ENCODE measurements around the gene CCDC117.

The CCDC117 gene

GRCh38 chr22:28772633-28773460, at the start of gene CCDC117:
CCDC117 (plus strand) TSS chr22:28772695; CDS start chr22:28772850, 155 bp downstream.
- peak; percentile 26 for TF ChIP-seq CTCF (IDR thresholded peaks at IDR 0.05; ENCODE audit: control extremely low read depth, extremely low read depth, low read depth, missing control alignments)
- POLR2A ChIA-PET = interaction anchor here (0.5 to 2.2 kb wide), 6 partner anchors 13 to 153 kb away, joined by 3 to 11 read pairs (median 3); partner anchors contain the start of gene XBP1
- CTCF ChIA-PET = interaction anchor here (0.6 to 3.3 kb wide), 14 partner anchors 9 to 173 kb away, joined by 3 to 14 read pairs (median 4); no protein-coding TSS in a partner anchor

DNA sequence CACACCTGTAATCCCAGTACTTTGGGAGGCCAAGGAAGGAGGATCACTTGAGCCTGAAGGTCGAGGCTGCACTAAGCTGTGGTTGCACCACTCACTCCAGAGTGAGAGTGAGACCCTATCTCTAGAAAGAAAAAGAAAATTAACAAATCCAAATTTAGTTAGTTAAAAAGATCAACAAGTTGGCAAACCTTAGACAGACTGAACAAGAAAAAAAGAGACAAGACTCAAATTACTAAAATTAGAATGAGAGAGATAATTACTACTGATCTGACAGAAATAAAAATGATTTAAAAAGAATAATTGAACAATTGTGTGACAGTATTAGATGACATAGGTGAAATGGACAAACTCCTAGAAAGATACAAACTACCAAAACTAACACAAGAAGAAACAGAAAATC, 44.5 kb upstream of the CCDC117 start:
- TF ChIP-seq CTCF (IDR thresholded peaks at IDR 0.05; ENCODE audit: control extremely low read depth, extremely low read depth, low read depth, missing control alignments) = no peak
- DNase-seq (ENCODE audit: extremely low spot score) = no peak
- ChIA-PET POLR2A (no interaction called here), CTCF (no interaction called here)

More at GRCh38 chr22:28772633-28773460, at the start of gene CCDC117:
- peak; percentile 94 for DNase-seq (ENCODE audit: extremely low spot score)

DNA sequence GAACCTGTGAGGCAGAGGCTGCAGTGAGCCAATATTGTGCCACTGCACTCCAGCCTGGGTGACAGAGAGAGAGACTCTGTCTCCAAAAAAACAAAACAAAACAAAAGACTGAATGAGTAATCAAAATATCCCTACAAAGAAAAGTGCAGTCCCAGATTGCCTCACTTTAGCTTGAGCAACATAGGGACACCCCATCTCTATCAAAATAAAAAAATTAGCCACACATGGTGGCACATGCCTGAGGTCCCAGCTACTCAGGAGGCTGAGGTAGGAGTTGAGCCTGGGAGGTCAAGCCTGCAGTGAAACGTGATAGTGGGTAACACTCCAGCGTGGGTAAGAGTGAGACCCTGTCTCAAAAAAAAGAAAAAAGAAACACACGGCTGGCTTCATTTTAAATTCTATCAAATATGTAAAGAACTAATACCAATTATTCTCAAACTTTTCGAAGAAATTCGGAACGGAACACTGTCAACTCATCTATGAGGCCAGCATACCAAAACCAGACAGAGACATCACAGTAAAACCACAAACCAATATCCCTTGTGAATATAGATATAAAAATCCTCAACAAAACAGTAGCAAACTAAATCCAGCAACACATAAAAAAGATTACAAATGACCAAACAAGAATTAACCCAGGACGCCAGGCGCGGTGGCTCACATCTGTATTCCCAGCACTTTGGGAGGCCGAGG, 43.7 kb upstream of the CCDC117 start:
- no peak for TF ChIP-seq CTCF (IDR thresholded peaks at IDR 0.05; ENCODE audit: control extremely low read depth, extremely low read depth, low read depth, missing control alignments)
- ChIA-PET CTCF (interaction anchor here (1.4 kb wide), 1 partner anchor 128 kb away, joined by 5 read pairs; no protein-coding TSS in a partner anchor), POLR2A (no interaction called here)
- DNase-seq (ENCODE audit: extremely low spot score) = no peak

GRCh38 chr22:28730179-28730578, 42.3 kb upstream of the CCDC117 start:
- ChIA-PET POLR2A (interaction anchor here (0.7 to 0.9 kb wide), 2 partner anchors 14 to 70 kb away, joined by 3 to 9 read pairs; partner anchors contain the start of gene XBP1), CTCF (interaction anchor here (1.4 kb wide), 1 partner anchor 129 kb away, joined by 5 read pairs; no protein-coding TSS in a partner anchor)
- no peak for DNase-seq (ENCODE audit: extremely low spot score)
- no peak for TF ChIP-seq CTCF (IDR thresholded peaks at IDR 0.05; ENCODE audit: control extremely low read depth, extremely low read depth, low read depth, missing control alignments)

DNA sequence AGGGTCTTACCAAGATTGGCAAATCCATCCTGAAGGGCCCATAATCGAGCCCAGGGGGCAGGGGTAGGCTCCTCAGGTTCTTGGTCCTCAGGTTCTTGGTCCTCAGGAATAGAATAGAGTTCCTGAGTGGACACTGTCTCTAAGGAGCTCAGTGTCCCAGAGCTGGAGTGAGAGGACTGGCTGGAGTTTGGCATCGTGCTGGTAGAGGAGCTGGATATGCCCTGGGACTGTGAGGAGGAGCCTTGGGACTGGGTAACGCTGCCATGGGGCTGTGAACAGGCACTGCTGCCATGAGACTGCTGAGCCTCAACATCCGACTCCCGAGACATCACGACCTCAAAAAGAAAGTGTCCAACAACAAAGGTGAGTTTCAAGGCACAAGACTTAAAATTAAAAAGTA, 38.1 kb upstream of the CCDC117 start:
- ChIA-PET POLR2A (no interaction called here), CTCF (no interaction called here)
- no peak for TF ChIP-seq CTCF (IDR thresholded peaks at IDR 0.05; ENCODE audit: control extremely low read depth, extremely low read depth, low read depth, missing control alignments)
- no peak for DNase-seq (ENCODE audit: extremely low spot score)

- POLR2A ChIA-PET = interaction anchor here (1.0 kb wide), 1 partner anchor 64 kb away, joined by 3 read pairs; no protein-coding TSS in a partner anchor
These were observed 36.0 kb upstream of the CCDC117 start for GRCh38 chr22:28736301-28737155.

More at GRCh38 chr22:28736301-28737155, 36.0 kb upstream of the CCDC117 start:
- no peak for TF ChIP-seq CTCF (IDR thresholded peaks at IDR 0.05; ENCODE audit: control extremely low read depth, extremely low read depth, low read depth, missing control alignments)
- CTCF ChIA-PET = no interaction called here
- DNase-seq (ENCODE audit: extremely low spot score) = no peak
